HepG2 (cell line): ENCODE results near the gene NOB1. TPM values are rescaled to one million over a fixed set of nuclear protein-coding genes. Genes with fewer than 3 reads are reported as not detected.

Experiments used
- BATF2 ChIP-seq: sonication (generic); formaldehyde crosslinking; IDR thresholded peaks from 2 replicates; pipeline ENCODE4 v1.8.0; 2022; ENCODE audit warnings: mild to moderate bottlenecking, missing genetic modification reagents, moderate library complexity
- CBX2 ChIP-seq, 2 experiments: fragments of 200-600 bp in 1 of 2; sonication (generic); formaldehyde crosslinking in 1 of 2; IDR thresholded peaks; 2 replicates each; pipeline versions ENCODE4 v1.7.0 to v1.8.1; 2018 to 2022; ENCODE audit warnings: low read depth in 2 of 2, low read length in 1 of 2, mild to moderate bottlenecking in 1 of 2, missing genetic modification reagents in 1 of 2
- KLF11 ChIP-seq: IDR thresholded peaks from 2 replicates; pipeline ENCODE4 v1.6.1; 2016; ENCODE audit warnings: missing compliant biosample characterization
- KLF13 ChIP-seq: sonication (generic); formaldehyde crosslinking; IDR thresholded peaks from 2 replicates; pipeline ENCODE4 v1.4.0; 2020; ENCODE audit warnings: mild to moderate bottlenecking, missing genetic modification reagents
- KMT2B ChIP-seq: IDR thresholded peaks from 2 replicates; pipeline ENCODE4 v1.6.1; 2016; ENCODE audit warnings: missing genetic modification reagents, missing compliant biosample characterization
- MEIS1 ChIP-seq: sonication (generic); formaldehyde crosslinking; IDR thresholded peaks from 2 replicates; pipeline ENCODE4 v1.9.0; 2021; ENCODE audit warnings: mild to moderate bottlenecking, missing genetic modification reagents, moderate library complexity, borderline replicate concordance
- NKX3-1 ChIP-seq: sonication (generic); formaldehyde crosslinking; IDR thresholded peaks from 2 replicates; pipeline ENCODE4 v1.5.0; 2020; ENCODE audit warnings: missing genetic modification reagents
- NPAS2 ChIP-seq: sonication (generic); formaldehyde crosslinking; IDR thresholded peaks from 2 replicates; pipeline ENCODE4 v1.8.0; 2022; ENCODE audit warnings: mild to moderate bottlenecking, missing genetic modification reagents, borderline replicate concordance
- NR2F6 ChIP-seq, 2 experiments: IDR thresholded peaks; 2 replicates each; pipeline ENCODE4 v1.6.1; 2016; ENCODE audit warnings: antibody characterized with exemption in 1 of 2, mild to moderate bottlenecking in 1 of 2
- NRL ChIP-seq: sonication (generic); formaldehyde crosslinking; IDR thresholded peaks from 2 replicates; pipeline ENCODE4 v1.5.0; 2020; ENCODE audit warnings: missing genetic modification reagents, mild to moderate bottlenecking, moderate library complexity, borderline replicate concordance
- SAFB2 ChIP-seq: sonication (generic); formaldehyde crosslinking; IDR thresholded peaks from 2 replicates; pipeline ENCODE4 v1.5.1; 2020; ENCODE audit warnings: missing genetic modification reagents, low read depth, mild to moderate bottlenecking, borderline replicate concordance
- SIX4 ChIP-seq: sonication (generic); formaldehyde crosslinking; IDR thresholded peaks from 2 replicates; pipeline ENCODE4 v1.4.0; 2020; ENCODE audit warnings: missing genetic modification reagents
- ZNF24 ChIP-seq: fragments of 450-650 bp; IDR thresholded peaks from 2 replicates; pipeline ENCODE4 v1.6.1; 2017; ENCODE audit warnings: antibody characterized with exemption, mild to moderate bottlenecking
- ZNF343 ChIP-seq: sonication (generic); formaldehyde crosslinking; IDR thresholded peaks from 2 replicates; pipeline ENCODE4 v1.4.0; 2020; ENCODE audit warnings: mild to moderate bottlenecking, missing genetic modification reagents
- ZNF367 ChIP-seq: sonication (generic); formaldehyde crosslinking; IDR thresholded peaks from 2 replicates; pipeline ENCODE4 v1.4.0; 2020; ENCODE audit warnings: missing genetic modification reagents, borderline replicate concordance
- ZNF550 ChIP-seq: sonication (generic); formaldehyde crosslinking; IDR thresholded peaks from 2 replicates; pipeline ENCODE4 v1.4.0; 2020; ENCODE audit warnings: mild to moderate bottlenecking, missing genetic modification reagents, borderline replicate concordance
- ZNF605 ChIP-seq: sonication (generic); formaldehyde crosslinking; IDR thresholded peaks from 2 replicates; pipeline ENCODE4 v1.8.0; 2022; ENCODE audit warnings: mild to moderate bottlenecking, missing genetic modification reagents
- ZNF660 ChIP-seq: sonication (generic); formaldehyde crosslinking; IDR thresholded peaks from 2 replicates; pipeline ENCODE4 v1.5.1; 2020; ENCODE audit warnings: mild to moderate bottlenecking, low read depth, missing genetic modification reagents, borderline replicate concordance
- ZNF672 ChIP-seq: sonication (generic); formaldehyde crosslinking; IDR thresholded peaks from 2 replicates; pipeline ENCODE4 v1.8.1; 2022; ENCODE audit warnings: missing genetic modification reagents
- polyA plus RNA-seq, 8 experiments: library from polyadenylated mRNA; depleted of rRNA in 3 of 8; stranded (reverse) in 7 of 8; unstranded in 1 of 8; fragments of >200 nt; fragmentation: Illumina TruSeq in 4 of 8; extraction: Trizol in 4 of 8; gene quantifications; 2 replicates each; pipeline versions ENCODE4 v1.2.1 to v1.2.3, GENCODE V29; 2011 to 2016; ENCODE audit warnings: low read depth in 4 of 8, missing spikeins in 1 of 8, mixed read lengths in 1 of 8; ENCODE audit not compliant: insufficient read depth in 1 of 8
- total RNA-seq, 5 experiments: library from RNA; depleted of rRNA; stranded (reverse); fragments of >200 nt; fragmentation: Illumina TruSeq; extraction: Trizol; gene quantifications; 2 replicates each; pipeline ENCODE4 v1.2.3, GENCODE V29; 2016; ENCODE audit warnings: low read depth in 1 of 5
- TF ChIP-seq, protein P1 (sequence below): sonication (generic); formaldehyde crosslinking; IDR thresholded peaks from 2 replicates; pipeline ENCODE4 v1.5.0; 2020; ENCODE audit warnings: mild to moderate bottlenecking, low read depth, missing genetic modification reagents, borderline replicate concordance
- TF ChIP-seq, protein P2 (sequence below): sonication (generic); formaldehyde crosslinking; conservative IDR thresholded peaks from 2 replicates; pipeline ENCODE4 v1.4.0; 2020; ENCODE audit warnings: missing genetic modification reagents
- TF ChIP-seq, protein P3 (sequence below): sonication (generic); formaldehyde crosslinking; IDR thresholded peaks from 2 replicates; pipeline ENCODE4 v1.5.0; 2020; ENCODE audit warnings: missing genetic modification reagents, mild to moderate bottlenecking, borderline replicate concordance
- TF ChIP-seq, protein P4 (sequence below): IDR thresholded peaks from 2 replicates; pipeline ENCODE4 v1.6.1; 2016; ENCODE audit warnings: missing biosample characterization, missing genetic modification reagents, low read depth

NOB1 gene
- total and polyA plus RNA-seq, 2 of the 13 experiments (the other 11 are each of a cell fraction or from before 2014, with no cell fraction given), result 47.1 to 162 TPM

DNA sequence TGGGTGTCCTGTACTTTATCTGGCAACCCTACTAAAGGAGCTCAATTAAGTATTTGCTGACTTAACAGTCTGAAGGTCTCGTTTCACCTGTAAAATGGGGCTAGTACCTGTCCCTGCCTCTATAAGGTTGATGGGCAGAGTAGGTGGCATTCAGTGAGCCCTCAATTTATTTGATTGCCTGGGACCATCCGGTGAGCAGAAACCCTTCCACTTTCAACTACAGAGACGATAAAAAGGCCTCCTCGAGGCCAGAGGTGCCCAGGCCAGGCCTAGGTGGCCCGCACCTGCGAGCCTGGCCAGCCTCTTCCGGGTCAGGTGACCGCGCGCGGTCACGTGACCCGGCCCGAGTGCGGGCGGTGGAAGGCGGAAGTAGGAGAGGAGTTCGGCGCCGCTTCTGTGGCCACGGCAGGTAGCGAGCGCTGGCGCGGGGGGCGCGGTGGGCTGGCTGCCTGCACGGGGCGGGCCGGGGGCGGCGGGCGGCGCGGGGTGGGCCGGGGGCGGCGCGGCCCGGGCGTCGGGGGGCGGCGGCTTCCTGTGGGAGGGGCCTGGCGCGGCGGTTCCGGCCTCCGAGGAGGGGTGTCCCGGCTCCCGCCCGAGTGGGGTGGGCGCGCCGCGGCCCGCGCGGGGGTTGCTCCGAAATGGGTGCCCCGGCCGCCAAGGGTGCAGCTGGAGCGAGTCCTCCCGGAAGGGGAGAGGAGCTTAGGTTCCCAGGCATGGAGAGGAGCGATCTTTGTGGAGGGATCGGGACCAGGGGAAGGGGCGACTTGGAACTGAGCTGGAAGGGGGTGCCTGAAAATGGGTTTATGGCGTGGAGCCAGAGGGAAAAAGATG is 7.5 kb upstream of the NOB1 start, which contains the start of gene WWP2 (continued):
- TF ChIP-seq, protein P1, sequence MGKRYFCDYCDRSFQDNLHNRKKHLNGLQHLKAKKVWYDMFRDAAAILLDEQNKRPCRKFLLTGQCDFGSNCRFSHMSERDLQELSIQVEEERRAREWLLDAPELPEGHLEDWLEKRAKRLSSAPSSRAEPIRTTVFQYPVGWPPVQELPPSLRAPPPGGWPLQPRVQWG (CRISPR knock-in tag), result no peak
- no peak for TF ChIP-seq NR2F6 (IDR thresholded peaks at IDR 0.05)
- TF ChIP-seq NR2F6 (CRISPR knock-in tag; IDR thresholded peaks at IDR 0.05), result no peak
- TF ChIP-seq SIX4 (CRISPR knock-in tag), result no peak
- no peak for TF ChIP-seq ZNF672 (CRISPR knock-in tag)
- TF ChIP-seq SAFB2 (CRISPR knock-in tag), result peak; percentile 80
- peak; percentile 75; the same call in 1 of the 2 replicates for TF ChIP-seq NRL (CRISPR knock-in tag)
- peak; percentile 71; the same call in 1 of the 2 replicates for TF ChIP-seq NKX3-1 (CRISPR knock-in tag)
- TF ChIP-seq BATF2 (CRISPR knock-in tag), result no peak
- peak; percentile 97 for TF ChIP-seq KMT2B (CRISPR knock-in tag)
- TF ChIP-seq ZNF24, result 0 out of 2 replicates have a peak, but pooled peaks have one; percentile 37
- peak; percentile 71; the same call in 1 of the 2 replicates for TF ChIP-seq KLF11 (CRISPR knock-in tag)
- no peak for TF ChIP-seq NPAS2 (CRISPR knock-in tag)
- TF ChIP-seq, protein P2, sequence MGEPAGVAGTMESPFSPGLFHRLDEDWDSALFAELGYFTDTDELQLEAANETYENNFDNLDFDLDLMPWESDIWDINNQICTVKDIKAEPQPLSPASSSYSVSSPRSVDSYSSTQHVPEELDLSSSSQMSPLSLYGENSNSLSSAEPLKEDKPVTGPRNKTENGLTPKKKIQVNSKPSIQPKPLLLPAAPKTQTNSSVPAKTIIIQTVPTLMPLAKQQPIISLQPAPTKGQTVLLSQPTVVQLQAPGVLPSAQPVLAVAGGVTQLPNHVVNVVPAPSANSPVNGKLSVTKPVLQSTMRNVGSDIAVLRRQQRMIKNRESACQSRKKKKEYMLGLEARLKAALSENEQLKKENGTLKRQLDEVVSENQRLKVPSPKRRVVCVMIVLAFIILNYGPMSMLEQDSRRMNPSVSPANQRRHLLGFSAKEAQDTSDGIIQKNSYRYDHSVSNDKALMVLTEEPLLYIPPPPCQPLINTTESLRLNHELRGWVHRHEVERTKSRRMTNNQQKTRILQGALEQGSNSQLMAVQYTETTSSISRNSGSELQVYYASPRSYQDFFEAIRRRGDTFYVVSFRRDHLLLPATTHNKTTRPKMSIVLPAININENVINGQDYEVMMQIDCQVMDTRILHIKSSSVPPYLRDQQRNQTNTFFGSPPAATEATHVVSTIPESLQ, result no peak
- TF ChIP-seq ZNF605, result no peak
- TF ChIP-seq MEIS1 (CRISPR knock-in tag), result no peak
- TF ChIP-seq ZNF550 (CRISPR knock-in tag), result no peak
- TF ChIP-seq ZNF660 (CRISPR knock-in tag), result no peak
- no peak for TF ChIP-seq CBX2 (IDR thresholded peaks at IDR 0.05; ENCODE audit: low read depth, low read length)
- TF ChIP-seq CBX2 (CRISPR knock-in tag; IDR thresholded peaks at IDR 0.05; ENCODE audit: low read depth), result no peak
- TF ChIP-seq, protein P3, sequence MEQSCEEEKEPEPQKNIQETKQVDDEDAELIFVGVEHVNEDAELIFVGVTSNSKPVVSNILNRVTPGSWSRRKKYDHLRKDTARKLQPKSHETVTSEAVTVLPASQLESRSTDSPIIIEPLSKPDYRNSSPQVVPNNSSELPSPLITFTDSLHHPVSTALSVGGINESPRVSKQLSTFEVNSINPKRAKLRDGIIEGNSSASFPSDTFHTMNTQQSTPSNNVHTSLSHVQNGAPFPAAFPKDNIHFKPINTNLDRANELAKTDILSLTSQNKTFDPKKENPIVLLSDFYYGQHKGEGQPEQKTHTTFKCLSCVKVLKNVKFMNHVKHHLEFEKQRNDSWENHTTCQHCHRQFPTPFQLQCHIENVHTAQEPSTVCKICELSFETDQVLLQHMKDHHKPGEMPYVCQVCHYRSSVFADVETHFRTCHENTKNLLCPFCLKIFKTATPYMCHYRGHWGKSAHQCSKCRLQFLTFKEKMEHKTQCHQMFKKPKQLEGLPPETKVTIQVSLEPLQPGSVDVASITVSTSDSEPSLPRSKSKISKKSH (CRISPR knock-in tag), result no peak
- TF ChIP-seq, protein P4, sequence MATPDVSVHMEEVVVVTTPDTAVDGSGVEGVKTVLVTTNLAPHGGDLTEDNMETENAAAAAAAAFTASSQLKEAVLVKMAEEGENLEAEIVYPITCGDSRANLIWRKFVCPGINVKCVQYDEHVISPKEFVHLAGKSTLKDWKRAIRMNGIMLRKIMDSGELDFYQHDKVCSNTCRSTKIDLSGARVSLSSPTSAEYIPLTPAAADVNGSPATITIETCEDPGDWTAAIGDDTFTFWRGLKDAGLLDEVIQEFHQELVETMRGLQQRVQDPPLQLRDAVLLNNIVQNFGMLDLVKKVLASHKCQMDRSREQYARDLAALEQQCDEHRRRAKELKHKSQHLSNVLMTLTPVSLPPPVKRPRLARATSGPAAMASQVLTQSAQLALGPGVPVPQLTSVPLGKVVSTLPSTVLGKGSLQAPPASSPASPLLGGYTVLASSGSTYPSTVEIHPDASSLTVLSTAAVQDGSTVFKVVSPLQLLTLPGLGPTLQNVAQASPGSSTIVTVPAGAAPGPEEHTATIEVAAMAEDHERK, result 0 out of 2 replicates have a peak, but pooled peaks have one; percentile 35
- no peak for TF ChIP-seq KLF13
- TF ChIP-seq ZNF367 (CRISPR knock-in tag), result no peak
- no peak for TF ChIP-seq ZNF343 (CRISPR knock-in tag)
